Hematopoietic multipotent progenitor cell treated with erythropoietin and hydrocortisone succinate and interleukin-3 and kit ligand, for 6 days (in vitro differentiated cells): Measurements from ENCODE around the gene SPAST.
A peak's percentile ranks its signal among the peaks of the same experiment; 100 is the strongest.
"Not testable (repeated sequence)": the region's sequence is repeated elsewhere in the genome, so short reads cannot be mapped to it uniquely, and the experiment has no call there.

Experiments
- DNase-seq: peaks from one replicate; pipeline ENCODE4 v3.0.0-alpha.2; 2015

The SPAST gene

GRCh38 chr2:32129086-32129485 is 65.7 kb downstream of the SPAST start:
- no peak for DNase-seq

GRCh38 chr2:32135409-32135808 is 72.1 kb downstream of the SPAST start:
- DNase-seq, result peak; percentile 82

GRCh38 chr2:32136097-32136496 is 72.7 kb downstream of the SPAST start:
- DNase-seq, result no peak

- not testable (repeated sequence) for DNase-seq
Observed at GRCh38 chr2:32151544-32151943, 88.2 kb downstream of the SPAST start.

GRCh38 chr2:32159678-32160077 is 96.3 kb downstream of the SPAST start:
- DNase-seq, result no peak

- DNase-seq, result no peak
Observed at GRCh38 chr2:32161296-32161695, 97.9 kb downstream of the SPAST start.

- not testable (repeated sequence) for DNase-seq
Observed at GRCh38 chr2:32164254-32164653, 100.9 kb downstream of the SPAST start.

- peak; percentile 33 for DNase-seq
Observed at GRCh38 chr2:32165027-32165347, 101.6 kb downstream of the SPAST start.

GRCh38 chr2:32166115-32166574 is 102.8 kb downstream of the SPAST start:
- DNase-seq, result no peak

- DNase-seq, result peak; percentile 92
Observed at GRCh38 chr2:32168513-32168912, 105.2 kb downstream of the SPAST start.

- no peak for DNase-seq
Observed at GRCh38 chr2:32172870-32173269, 109.5 kb downstream of the SPAST start.

- DNase-seq, result no peak
Observed at GRCh38 chr2:32182667-32183066, 119.3 kb downstream of the SPAST start.

GRCh38 chr2:32189011-32189410 is 125.7 kb downstream of the SPAST start:
- peak; percentile 80 for DNase-seq

- DNase-seq, result no peak
Observed at GRCh38 chr2:32192418-32192817, 129.1 kb downstream of the SPAST start.

GRCh38 chr2:32200814-32201213 is 137.5 kb downstream of the SPAST start:
- peak; percentile 51 for DNase-seq

- DNase-seq, result not testable (repeated sequence)
Observed at GRCh38 chr2:32203428-32203827, 140.1 kb downstream of the SPAST start.
